ENCODE results near the gene LRMDA. TPM values are rescaled to one million over a fixed set of nuclear protein-coding genes. Genes with fewer than 3 reads are reported as not detected.

Gene LRMDA
- polyA plus RNA-seq, 1 donor (not counting 4 experiments of a cell fraction or from before 2014, with no cell fraction given) = not detected

GRCh38 chr10:76089556-76090180 lies 658.2 kb downstream of the LRMDA start:
- H3K9me1 ChIP-seq (ENCODE audit: control insufficient read depth, extremely low read depth, insufficient read depth, low read length) = no peaks in the 10 kb centered on the region
- no peaks in the 10 kb centered on the region for H4K20me1 ChIP-seq (ENCODE audit: control insufficient read depth, extremely low read depth, insufficient read depth, low read length)
- H2AFZ ChIP-seq (ENCODE audit: control insufficient read depth, low read length) = no peak overlapping the region
- H3K36me3 ChIP-seq (ENCODE audit: control insufficient read depth in 2 of 2, extremely low read depth in 1 of 2, insufficient read depth in 2 of 2, low read length in 2 of 2) = no peaks in the 10 kb centered on the region
- no peaks in the 10 kb centered on the region for H3K79me2 ChIP-seq (ENCODE audit: control insufficient read depth, insufficient read depth, low read length)
- H3K9me3 ChIP-seq (ENCODE audit: control insufficient read depth, low read depth, low read length) = no peaks in the 10 kb centered on the region
- no peak overlapping the region for H3K9ac ChIP-seq (ENCODE audit: control insufficient read depth, extremely low read depth, insufficient read depth, low read length)
- H3K4me3 ChIP-seq (ENCODE audit: control insufficient read depth in 2 of 3, extremely low read depth in 1 of 3, insufficient read depth in 2 of 3, low read depth in 1 of 3, low read length in 3 of 3) = no peak overlapping the region
- DNase-seq (ENCODE audit: low read depth, low spot score) (no peak), FAIRE-seq (no peak)
- TF ChIP-seq CTCF (optimal IDR thresholded peaks at IDR 0.05 in 1 of 3, IDR thresholded peaks at IDR 0.05 in 1 of 3, conservative IDR thresholded peaks at IDR 0.05 in 1 of 3; ENCODE audit: extremely low read depth in 1 of 3, insufficient read depth in 2 of 3, low read length in 3 of 3) (no peak), EZH2 (IDR thresholded peaks at IDR 0.05; ENCODE audit: low read length) (no peak)
- dilution Hi-C loops (cut with MboI; ENCODE audit: extremely low pct_ligation_motif_present, low sequenced_read_pairs) = no loop called here
- H3K4me2 ChIP-seq (ENCODE audit: control insufficient read depth, extremely low read depth, insufficient read depth, low read depth, low read length) = no peak overlapping the region
- no peaks in the 10 kb centered on the region for H3K4me1 ChIP-seq (ENCODE audit: control insufficient read depth, extremely low read depth, insufficient read depth, low read length)
- H3K27ac ChIP-seq (ENCODE audit: control insufficient read depth, insufficient read depth, low read length) = no peak overlapping the region
- peaks cover 3% of the 10 kb centered on the region for H3K27me3 ChIP-seq (ENCODE audit: control insufficient read depth, extremely low read depth, insufficient read depth, low read length)

- FAIRE-seq (no peak), DNase-seq (ENCODE audit: low read depth, low spot score) (no peak)
- no peak overlapping the region for H3K9ac ChIP-seq (ENCODE audit: control insufficient read depth, extremely low read depth, insufficient read depth, low read length)
- H3K4me3 ChIP-seq (ENCODE audit: control insufficient read depth in 2 of 3, extremely low read depth in 1 of 3, insufficient read depth in 2 of 3, low read depth in 1 of 3, low read length in 3 of 3) = no peak overlapping the region
- H3K27me3 ChIP-seq (ENCODE audit: control insufficient read depth, extremely low read depth, insufficient read depth, low read length) = peaks cover 3% of the 10 kb centered on the region
- no peak overlapping the region for H2AFZ ChIP-seq (ENCODE audit: control insufficient read depth, low read length)
- H3K9me3 ChIP-seq (ENCODE audit: control insufficient read depth, low read depth, low read length) = no peaks in the 10 kb centered on the region
- TF ChIP-seq CTCF (optimal IDR thresholded peaks at IDR 0.05 in 1 of 3, IDR thresholded peaks at IDR 0.05 in 1 of 3, conservative IDR thresholded peaks at IDR 0.05 in 1 of 3; ENCODE audit: extremely low read depth in 1 of 3, insufficient read depth in 2 of 3, low read length in 3 of 3) (no peak), EZH2 (IDR thresholded peaks at IDR 0.05; ENCODE audit: low read length) (no peak)
- H3K9me1 ChIP-seq (ENCODE audit: control insufficient read depth, extremely low read depth, insufficient read depth, low read length) = no peaks in the 10 kb centered on the region
- no peaks in the 10 kb centered on the region for H3K79me2 ChIP-seq (ENCODE audit: control insufficient read depth, insufficient read depth, low read length)
- dilution Hi-C loops (cut with MboI; ENCODE audit: extremely low pct_ligation_motif_present, low sequenced_read_pairs) = no loop called here
- no peak overlapping the region for H3K27ac ChIP-seq (ENCODE audit: control insufficient read depth, insufficient read depth, low read length)
- H3K36me3 ChIP-seq (ENCODE audit: control insufficient read depth in 2 of 2, extremely low read depth in 1 of 2, insufficient read depth in 2 of 2, low read length in 2 of 2) = no peaks in the 10 kb centered on the region
- H4K20me1 ChIP-seq (ENCODE audit: control insufficient read depth, extremely low read depth, insufficient read depth, low read length) = no peaks in the 10 kb centered on the region
- H3K4me1 ChIP-seq (ENCODE audit: control insufficient read depth, extremely low read depth, insufficient read depth, low read length) = no peaks in the 10 kb centered on the region
- H3K4me2 ChIP-seq (ENCODE audit: control insufficient read depth, extremely low read depth, insufficient read depth, low read depth, low read length) = no peak overlapping the region
These were observed 660.5 kb downstream of the LRMDA start for GRCh38 chr10:76091926-76092325.

All from keratinocyte (primary cell).